OCI-LY1 (cell line): Measurements from ENCODE around the gene KBTBD6.

Source experiments
- H2AFZ ChIP-seq: fragments of 200-600 bp; sonication (generic), shearing (Covaris generic); 2 replicates; pipeline ENCODE4 v1.6.0; 2014; ENCODE audit warnings: antibody characterized with exemption, mild to moderate bottlenecking, low read length
- H3F3A ChIP-seq: fragments of 200-600 bp; sonication (generic), shearing (Covaris generic); 2 replicates; pipeline ENCODE4 v1.6.0; 2014; ENCODE audit warnings: mild to moderate bottlenecking, antibody characterized with exemption, low read length, moderate library complexity; ENCODE audit not compliant: insufficient read depth
- H3K27ac ChIP-seq: fragments of 200-600 bp; sonication (generic); 2 replicates; pipeline ENCODE4 v1.5.1; 2014; ENCODE audit warnings: low read length, mixed run types, mild to moderate bottlenecking, low read depth; ENCODE audit not compliant: poor library complexity, severe bottlenecking
- H3K27me3 ChIP-seq: fragments of 200-600 bp; sonication (generic); 2 replicates; pipeline ENCODE4 v1.6.0; 2014; ENCODE audit warnings: antibody characterized with exemption, mild to moderate bottlenecking, low read length, moderate library complexity; ENCODE audit not compliant: insufficient read depth
- H3K36me3 ChIP-seq: fragments of 200-600 bp; sonication (generic); 2 replicates; pipeline ENCODE4 v1.6.1; 2014; ENCODE audit warnings: mild to moderate bottlenecking, antibody characterized with exemption, low read length, moderate library complexity, mixed read lengths; ENCODE audit not compliant: insufficient read depth
- H3K4me1 ChIP-seq: fragments of 200-600 bp; sonication (generic); 2 replicates; pipeline ENCODE4 v1.5.1; 2014; ENCODE audit warnings: mild to moderate bottlenecking, low read length, moderate library complexity; ENCODE audit not compliant: insufficient read depth, severe bottlenecking
- H3K4me2 ChIP-seq: fragments of 200-600 bp; sonication (generic), shearing (Covaris generic); 2 replicates; pipeline ENCODE4 v1.6.1; 2014; ENCODE audit warnings: low read length
- H3K4me3 ChIP-seq: fragments of 200-600 bp; sonication (generic); 2 replicates; pipeline ENCODE4 v1.5.1; 2014; ENCODE audit warnings: low read length, low read depth, mild to moderate bottlenecking, mixed read lengths; ENCODE audit not compliant: poor library complexity, severe bottlenecking
- H3K79me2 ChIP-seq: fragments of 200-600 bp; shearing (Covaris generic); 2 replicates; pipeline ENCODE4 v1.6.1; 2016; ENCODE audit warnings: mixed run types, low read length, mixed read lengths; ENCODE audit not compliant: insufficient read depth
- H3K9ac ChIP-seq: fragments of 200-600 bp; sonication (generic), shearing (Covaris generic); 2 replicates; pipeline ENCODE4 v1.6.1; 2014; ENCODE audit warnings: mild to moderate bottlenecking, low read length, mixed read lengths
- H3K9me2 ChIP-seq: fragments of 200-600 bp; sonication (generic), shearing (Covaris generic); 2 replicates; pipeline ENCODE4 v1.6.1; 2014; ENCODE audit warnings: low read depth, mild to moderate bottlenecking, low read length, mixed read lengths
- H3K9me3 ChIP-seq: fragments of 200-600 bp; shearing (Covaris generic); 2 replicates; pipeline ENCODE4 v1.6.1; 2014; ENCODE audit warnings: low read length, mixed read lengths
- H4K20me1 ChIP-seq: fragments of 200-600 bp; sonication (generic), shearing (Covaris generic); 2 replicates; pipeline ENCODE4 v1.6.0; 2016; ENCODE audit warnings: mild to moderate bottlenecking, low read length; ENCODE audit not compliant: insufficient read depth
- EZH2 ChIP-seq: fragments of 200-600 bp; sonication (generic), shearing (Covaris generic); IDR thresholded peaks from 2 replicates; pipeline ENCODE4 v1.8.0; 2017; ENCODE audit warnings: borderline replicate concordance, mixed run types, mild to moderate bottlenecking, antibody characterized with exemption, low read length, moderate library complexity, mixed read lengths
- TF ChIP-seq, protein P1 (sequence below): fragments of 200-600 bp; sonication (generic), shearing (Covaris generic); IDR thresholded peaks from 2 replicates; pipeline ENCODE4 v1.5.1; 2017; ENCODE audit warnings: mild to moderate bottlenecking, antibody characterized with exemption, low read length, moderate library complexity, mixed read lengths

KBTBD6 gene

DNA sequence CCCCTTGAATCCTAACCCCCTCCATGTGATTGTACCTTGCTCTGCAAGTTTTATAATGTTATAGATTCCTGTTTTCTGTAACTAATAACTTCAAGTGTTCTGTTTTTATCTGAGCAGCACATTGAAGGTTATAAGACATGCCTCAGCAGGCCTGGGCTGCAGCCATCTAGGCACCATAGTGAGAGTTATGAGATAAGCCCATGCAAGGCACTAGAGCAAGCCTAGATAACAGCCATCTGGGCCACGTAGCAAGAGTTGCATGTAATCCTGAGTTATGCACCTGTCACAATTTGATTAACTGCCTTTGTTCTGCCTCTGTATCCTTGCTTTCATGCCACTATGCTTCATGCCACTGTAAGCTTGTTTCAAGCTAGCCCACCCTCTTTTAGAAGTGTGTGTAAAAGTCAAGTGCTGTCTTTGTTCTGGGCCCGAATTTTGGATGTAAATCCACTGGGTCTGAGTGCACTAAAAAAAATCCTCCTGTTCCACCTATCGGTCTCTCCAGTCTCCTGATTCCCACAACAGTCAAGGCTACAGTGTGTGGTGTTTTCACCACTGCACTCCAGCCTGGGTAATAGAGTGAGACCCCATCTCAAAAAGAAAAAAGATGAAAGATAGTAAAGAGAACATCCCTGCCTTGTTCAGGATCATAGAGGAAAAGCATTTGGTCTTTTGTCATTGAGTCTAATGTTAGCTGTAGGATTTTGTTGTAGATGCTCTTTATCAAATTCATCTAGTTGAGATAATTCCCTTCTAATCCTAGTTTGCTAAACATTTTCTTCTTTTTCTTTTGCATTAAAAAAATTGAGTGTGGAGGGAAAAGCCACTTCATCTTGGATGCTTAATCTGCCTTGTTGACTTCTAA lies 16.0 kb upstream of the KBTBD6 start:
- H3K27me3 ChIP-seq, result no peaks in the 10 kb centered on the region
- no peak for TF ChIP-seq EZH2
- TF ChIP-seq, protein P1, sequence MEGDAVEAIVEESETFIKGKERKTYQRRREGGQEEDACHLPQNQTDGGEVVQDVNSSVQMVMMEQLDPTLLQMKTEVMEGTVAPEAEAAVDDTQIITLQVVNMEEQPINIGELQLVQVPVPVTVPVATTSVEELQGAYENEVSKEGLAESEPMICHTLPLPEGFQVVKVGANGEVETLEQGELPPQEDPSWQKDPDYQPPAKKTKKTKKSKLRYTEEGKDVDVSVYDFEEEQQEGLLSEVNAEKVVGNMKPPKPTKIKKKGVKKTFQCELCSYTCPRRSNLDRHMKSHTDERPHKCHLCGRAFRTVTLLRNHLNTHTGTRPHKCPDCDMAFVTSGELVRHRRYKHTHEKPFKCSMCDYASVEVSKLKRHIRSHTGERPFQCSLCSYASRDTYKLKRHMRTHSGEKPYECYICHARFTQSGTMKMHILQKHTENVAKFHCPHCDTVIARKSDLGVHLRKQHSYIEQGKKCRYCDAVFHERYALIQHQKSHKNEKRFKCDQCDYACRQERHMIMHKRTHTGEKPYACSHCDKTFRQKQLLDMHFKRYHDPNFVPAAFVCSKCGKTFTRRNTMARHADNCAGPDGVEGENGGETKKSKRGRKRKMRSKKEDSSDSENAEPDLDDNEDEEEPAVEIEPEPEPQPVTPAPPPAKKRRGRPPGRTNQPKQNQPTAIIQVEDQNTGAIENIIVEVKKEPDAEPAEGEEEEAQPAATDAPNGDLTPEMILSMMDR, result no peak
- no peak overlapping the region for H3K4me3 ChIP-seq
- H2AFZ ChIP-seq, result no peak overlapping the region
- no peak overlapping the region for H3K27ac ChIP-seq
- H3K79me2 ChIP-seq, result no peaks in the 10 kb centered on the region
- no peaks in the 10 kb centered on the region for H3K9me2 ChIP-seq
- no peaks in the 10 kb centered on the region for H3K4me1 ChIP-seq
- no peak overlapping the region for H3K9ac ChIP-seq
- peaks cover 45% of the 10 kb centered on the region for H3K9me3 ChIP-seq
- H3K4me2 ChIP-seq, result no peak overlapping the region
- H3F3A ChIP-seq, result no peaks in the 10 kb centered on the region
- H4K20me1 ChIP-seq, result no peaks in the 10 kb centered on the region
- peaks cover 6% of the 10 kb centered on the region; the same call in 1 of the 2 replicates for H3K36me3 ChIP-seq

GRCh38 chr13:41145136-41145908 lies 12.7 kb upstream of the KBTBD6 start:
- H3K9me3 ChIP-seq, result peaks cover 24% of the 10 kb centered on the region
- no peak overlapping the region for H3K27ac ChIP-seq

GRCh38 chr13:41144576-41144975 lies 12.0 kb upstream of the KBTBD6 start:
- Histone ChIP-seq H3K4me1 (no peaks in the 10 kb centered on the region), H3K9ac (no peak overlapping the region), H3K27me3 (no peaks in the 10 kb centered on the region), H3K36me3 (peaks cover 3% of the 10 kb centered on the region; the same call in 1 of the 2 replicates), H2AFZ (no peak overlapping the region), H3K27ac (no peak overlapping the region), H3K4me2 (no peak overlapping the region), H4K20me1 (no peaks in the 10 kb centered on the region), H3K4me3 (no peak overlapping the region), H3K9me2 (no peaks in the 10 kb centered on the region), H3K79me2 (no peaks in the 10 kb centered on the region), H3K9me3 (peaks cover 20% of the 10 kb centered on the region), H3F3A (no peaks in the 10 kb centered on the region)
- TF ChIP-seq, protein P1, result no peak
- no peak for TF ChIP-seq EZH2

More at GRCh38 chr13:41145136-41145908, 12.7 kb upstream of the KBTBD6 start:
- Histone ChIP-seq H3K9ac (no peak overlapping the region), H3K4me1 (no peaks in the 10 kb centered on the region), H3K9me2 (no peaks in the 10 kb centered on the region), H3F3A (no peaks in the 10 kb centered on the region), H3K79me2 (no peaks in the 10 kb centered on the region), H3K36me3 (peaks cover 6% of the 10 kb centered on the region; the same call in 1 of the 2 replicates), H3K27me3 (no peaks in the 10 kb centered on the region), H3K4me2 (no peak overlapping the region), H4K20me1 (no peaks in the 10 kb centered on the region), H2AFZ (no peak overlapping the region), H3K4me3 (no peak overlapping the region)
- TF ChIP-seq, protein P1, result no peak
- no peak for TF ChIP-seq EZH2
